HUDEP-2 (cell line): ENCODE measurements around the gene LIME1.
A peak's percentile ranks its signal among the peaks of the same experiment; 100 is the strongest.
"Not testable (repeated sequence)": the region's sequence is repeated elsewhere in the genome, so short reads cannot be mapped to it uniquely, and the experiment has no call there.

Experiments used
- DNase-seq, 76 experiments: peaks; one replicate each; lab custom pipeline; 2025; ENCODE audit not compliant: unreplicated experiment in 76 of 76; lab: John Stamatoyannopoulos, UW

LIME1 gene

DNA sequence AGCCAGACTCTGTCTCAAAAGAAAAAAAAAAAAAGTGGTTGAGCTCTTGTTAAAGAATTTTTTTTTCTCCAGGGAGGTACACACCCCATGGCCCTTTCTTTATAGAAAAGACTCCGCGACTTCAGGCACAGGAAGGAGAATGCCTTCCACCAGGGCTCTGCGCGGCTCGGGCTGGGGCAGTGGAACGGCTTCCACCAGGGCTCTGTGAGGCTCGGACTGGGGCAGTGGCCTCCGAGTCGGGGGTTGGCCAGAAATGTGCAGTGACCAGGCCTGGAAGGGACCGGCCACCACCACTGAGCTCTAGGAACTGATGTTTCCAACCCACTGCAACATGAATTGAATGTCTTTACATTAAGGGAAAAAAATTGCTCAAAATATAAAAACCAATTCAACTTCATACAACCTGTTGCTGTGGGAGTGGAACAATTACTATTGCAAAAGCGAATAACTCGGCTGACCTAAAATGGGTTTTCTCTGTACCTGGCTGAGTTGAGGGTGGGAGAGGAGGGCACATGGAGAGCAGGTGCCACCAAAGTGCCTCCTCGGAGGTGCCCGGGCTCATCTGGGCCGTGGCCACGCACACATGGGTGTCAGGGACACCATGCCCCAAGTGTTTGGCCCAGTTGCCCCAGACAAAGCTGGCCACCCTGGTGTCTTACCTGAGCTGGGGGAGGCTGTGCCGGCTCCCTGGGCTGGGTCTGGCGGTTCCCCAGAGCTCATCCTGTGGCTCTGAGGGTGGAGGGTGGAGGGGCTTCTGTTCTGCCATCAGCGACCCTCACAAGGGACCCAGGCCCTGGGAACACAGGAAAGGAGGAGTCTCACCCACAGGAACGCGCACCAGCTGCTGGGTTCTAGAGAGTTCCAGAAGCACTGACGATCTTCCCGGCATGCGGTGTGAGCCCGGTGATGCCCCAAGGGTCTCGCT is 32.4 kb downstream of the LIME1 start:
- no peak for DNase-seq

DNA sequence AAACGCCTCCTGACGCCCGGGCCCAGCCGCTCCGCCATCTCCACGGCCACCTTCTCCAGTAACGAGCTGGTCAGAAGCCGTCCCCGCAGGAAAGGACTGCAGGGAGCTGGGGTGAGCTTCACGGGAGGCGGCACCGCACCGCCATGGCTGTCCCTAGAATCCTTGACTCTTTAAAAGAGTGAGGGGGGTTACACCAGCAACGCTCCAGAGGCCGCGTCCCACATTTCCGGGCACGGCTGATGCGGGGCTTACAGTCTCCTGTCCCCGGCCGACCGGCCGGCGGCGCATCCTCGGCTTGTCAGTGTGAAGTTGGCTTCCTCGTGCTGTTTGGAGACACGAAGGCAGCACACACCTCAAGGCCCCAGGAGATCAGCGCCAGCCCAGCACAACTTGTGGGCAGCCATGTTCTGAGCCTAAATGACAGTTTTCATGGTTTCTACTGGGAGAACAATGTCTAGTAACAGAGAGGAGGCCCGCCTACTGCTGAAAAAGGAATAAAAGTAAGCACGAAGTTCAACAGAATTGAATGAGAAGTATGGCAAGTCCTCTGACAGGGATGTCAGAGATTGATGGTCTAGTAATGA is 33.5 kb downstream of the LIME1 start:
- no peak for DNase-seq

DNA sequence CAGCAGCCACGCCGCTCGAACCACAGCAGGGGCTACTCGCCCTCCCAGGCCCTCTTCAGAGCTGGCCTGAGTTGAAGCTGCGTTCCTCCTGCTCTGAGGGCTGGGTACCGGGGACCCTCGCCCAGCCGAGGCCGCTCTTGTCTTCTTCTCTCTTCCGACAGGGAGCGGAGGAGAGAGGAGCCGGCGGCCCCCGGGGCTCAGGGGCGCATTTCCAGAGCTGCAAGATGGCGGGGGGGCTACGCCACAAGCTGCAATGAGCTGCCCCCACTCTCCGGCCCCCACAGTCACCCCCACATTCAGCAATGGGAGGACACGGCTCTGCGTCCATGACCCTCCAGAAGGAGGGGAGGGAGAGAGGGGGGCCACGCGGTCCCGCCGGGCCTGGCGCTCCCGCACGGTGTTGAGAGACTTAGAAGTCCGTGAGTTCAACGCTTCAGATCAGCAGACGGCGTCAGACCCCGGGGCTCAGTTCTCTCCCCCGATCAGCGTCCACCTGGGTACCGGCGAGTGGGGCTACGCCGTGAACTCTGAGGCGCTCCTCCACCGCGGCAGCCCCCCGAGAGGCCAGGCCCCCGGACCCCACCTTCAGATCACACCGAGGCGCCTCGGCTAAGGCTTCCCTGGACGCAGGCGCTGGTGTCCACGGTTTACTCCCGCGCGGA is 34.7 kb downstream of the LIME1 start:
- DNase-seq = no peak

DNA sequence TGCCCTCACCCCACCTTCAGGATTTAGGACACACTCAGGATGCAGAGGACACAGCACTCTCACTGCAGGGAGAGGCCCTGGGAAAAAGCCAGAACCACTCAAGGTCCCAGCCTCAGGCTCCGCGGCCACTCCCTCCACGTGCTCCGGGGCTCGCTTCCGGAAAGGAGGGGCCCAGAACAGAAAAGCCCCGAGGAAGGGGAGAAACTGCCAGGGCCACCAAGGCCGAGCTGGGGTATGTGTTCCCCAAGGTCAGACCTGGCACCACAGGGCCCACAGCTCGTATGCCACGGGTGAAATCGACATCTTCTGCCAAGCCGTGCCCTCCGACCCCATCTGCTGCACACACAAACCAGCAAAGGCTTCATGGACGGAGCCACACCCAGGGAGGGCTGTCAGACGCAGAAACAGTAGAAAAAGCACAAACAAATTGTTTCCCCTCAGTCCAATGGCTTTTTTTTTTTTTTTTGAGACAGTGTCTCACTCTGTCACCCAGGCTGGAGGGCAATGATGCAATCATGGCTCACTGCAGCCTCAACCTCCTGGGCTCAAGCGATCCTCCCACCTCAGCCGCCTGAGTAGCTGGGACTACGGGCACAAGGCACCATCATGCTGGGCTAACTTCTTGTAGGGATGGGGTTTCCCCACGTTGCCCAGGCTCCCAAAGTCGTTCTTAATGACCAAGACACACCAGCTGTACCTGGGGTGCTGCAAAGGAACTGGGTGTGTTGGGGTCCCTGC is 36.5 kb downstream of the LIME1 start:
- DNase-seq = no peak

DNA sequence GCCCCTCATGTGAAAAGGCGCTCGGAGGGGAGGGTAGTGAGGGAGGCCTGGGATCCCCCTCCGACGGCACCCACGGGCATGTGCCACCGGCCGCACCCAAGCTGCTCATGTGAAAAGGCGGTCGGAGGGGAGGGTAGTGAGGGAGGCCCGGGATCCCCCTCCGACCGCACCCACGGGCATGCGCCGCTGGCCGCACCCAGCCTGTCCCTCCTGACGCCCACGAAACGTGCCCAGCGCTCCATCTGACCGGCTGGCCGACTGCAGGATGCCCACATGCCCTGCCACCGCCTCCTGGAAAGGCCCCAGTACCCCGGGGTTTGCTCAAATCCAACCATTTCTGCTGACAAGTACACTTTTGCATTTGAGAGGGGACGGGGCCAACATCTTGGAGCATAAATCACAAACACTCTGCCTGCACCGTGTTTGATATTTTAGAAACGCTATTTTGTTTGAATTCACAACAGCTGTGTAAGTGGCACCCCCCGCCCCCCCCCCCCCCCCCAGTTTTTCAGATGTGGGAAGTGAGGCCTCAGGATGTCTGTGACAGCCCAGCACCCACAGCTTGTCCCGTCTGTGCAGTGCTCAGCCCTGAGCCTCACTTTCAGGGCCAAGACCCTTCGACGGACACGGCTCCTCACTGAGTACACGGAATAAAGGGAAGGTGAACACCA is 37.2 kb downstream of the LIME1 start:
- DNase-seq = no peak

DNA sequence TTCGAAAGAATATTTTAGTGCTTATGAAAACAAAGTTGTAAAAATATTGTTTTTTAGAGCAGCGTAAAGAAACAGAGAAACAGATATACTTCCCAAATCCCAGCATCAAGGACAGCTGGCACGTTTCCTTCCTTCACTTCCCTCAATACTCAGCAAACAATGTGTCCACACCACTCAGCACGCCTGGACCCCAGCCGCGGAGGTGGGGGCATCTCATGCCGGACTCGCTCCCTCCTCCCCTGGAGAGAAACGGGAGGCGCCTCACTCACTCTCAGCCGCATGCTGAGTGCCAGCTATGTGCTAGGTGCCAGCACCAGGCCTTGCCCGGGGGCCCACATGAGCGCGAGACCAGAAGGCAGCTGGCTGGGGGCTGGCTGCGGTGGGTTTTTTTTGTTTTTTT is 37.8 kb downstream of the LIME1 start:
- DNase-seq = no peak

DNA sequence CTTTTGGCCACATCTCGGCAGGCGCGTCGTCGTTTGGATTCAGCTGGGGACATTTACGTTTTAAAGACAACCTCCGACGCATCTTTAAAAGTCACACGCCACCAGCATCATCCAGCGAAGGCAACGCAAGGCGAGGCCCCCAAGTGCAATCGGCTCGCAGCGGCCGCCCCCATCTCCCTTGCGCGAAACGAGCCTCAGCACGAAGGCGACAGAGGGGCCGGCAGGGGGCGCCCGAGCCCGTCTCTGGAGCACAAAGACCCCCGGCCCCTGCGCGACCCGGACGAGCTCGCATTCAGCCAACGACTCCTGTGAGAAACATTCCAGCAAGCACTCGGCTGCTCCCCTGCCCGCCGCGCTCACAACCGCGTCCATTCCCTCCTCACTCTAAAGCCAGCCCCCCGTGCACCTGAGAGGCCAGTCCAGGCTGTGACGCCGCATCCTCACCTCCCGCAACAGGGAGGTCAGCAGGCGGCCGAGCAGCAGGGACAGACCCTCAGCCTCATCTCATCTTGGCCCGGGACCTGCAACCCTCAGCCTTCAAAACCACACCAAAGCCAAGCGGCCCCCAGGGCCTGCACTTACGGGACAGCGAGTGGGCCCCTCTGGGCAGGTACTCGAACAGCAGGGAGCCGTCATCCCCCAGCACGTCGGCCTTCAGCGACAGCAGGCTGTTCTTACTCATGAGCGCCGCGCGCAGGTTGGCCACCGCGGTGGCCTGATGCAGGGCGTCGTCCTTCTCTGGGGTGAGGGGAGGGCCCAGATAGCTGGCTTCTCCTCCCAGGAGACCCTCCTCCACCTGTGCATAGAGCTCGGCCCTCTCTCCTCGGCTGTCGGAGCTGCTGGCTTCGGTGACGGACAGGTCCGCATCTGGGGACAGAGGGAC is 38.9 kb downstream of the LIME1 start:
- DNase-seq = peak in 2 of 76 experiments; percentile 7 to 17

DNA sequence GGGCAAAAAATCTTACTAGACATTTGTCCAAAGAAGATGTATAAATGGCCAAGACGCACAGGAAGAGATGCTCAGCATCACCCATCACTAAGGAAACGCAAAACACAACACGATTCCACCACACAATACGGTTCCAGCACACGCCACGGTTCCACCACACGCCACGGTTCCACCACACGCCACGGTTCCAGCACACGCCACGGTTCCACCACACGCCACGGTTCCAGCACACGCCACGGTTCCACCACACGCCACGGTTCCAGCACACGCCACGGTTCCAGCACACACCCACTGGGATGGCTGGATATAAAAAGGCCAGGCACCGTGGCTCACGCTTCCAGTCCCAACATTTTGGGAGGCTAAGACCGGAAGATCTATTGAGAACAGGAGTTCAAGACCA is 40.4 kb downstream of the LIME1 start:
- DNase-seq = not testable (repeated sequence)

DNA sequence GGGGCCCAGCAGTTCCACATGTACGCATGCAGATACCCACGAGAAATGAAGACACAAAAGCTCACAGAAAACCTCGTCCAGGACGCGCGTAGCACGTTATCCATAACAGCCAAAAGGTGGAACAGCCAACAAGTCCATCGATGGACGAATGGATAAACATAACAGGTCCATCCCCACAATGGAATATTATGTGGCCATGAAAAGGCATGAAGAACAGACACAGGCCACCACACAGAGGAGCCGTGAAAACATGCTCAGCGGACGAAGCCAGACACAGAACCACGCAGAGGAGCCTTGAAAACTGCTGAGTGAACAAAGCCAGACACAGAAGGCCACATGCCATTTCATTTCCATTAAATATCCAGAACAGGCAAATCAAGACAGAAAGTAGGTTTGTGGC is 41.1 kb downstream of the LIME1 start:
- no peak for DNase-seq

DNA sequence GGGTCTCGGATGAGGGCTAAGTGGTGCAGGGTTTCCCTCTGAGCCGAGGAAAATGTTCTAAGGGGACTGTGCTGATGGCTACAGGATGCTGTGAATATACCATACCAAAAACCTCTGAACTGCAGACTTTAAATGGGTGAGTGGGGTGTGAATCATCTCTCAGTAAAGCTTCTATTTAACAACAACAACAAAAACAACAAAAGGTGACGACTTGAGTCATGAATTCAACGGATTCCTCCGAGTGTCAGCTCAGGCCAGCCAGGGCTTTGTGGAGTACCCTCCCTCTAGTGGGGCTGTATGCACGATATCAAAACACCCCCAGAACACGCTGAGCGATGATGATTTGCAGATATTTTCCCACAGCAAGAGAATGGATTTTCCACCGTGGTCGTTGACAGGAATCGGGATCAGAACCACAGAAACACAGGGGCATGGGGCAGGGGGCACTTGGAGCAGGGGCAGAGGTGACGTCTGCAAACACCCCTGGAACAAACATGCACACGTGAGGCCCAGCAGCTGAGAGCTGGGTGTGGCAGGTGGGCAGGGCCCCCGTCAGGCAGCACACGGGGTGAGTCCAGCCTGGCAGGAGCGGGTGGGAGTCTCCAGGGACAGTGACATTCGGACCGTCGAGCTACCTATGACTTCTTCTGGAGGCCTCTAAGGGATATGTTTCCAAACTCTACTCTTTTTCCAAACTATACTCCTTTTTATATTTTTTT is 41.7 kb downstream of the LIME1 start:
- DNase-seq = no peak

DNA sequence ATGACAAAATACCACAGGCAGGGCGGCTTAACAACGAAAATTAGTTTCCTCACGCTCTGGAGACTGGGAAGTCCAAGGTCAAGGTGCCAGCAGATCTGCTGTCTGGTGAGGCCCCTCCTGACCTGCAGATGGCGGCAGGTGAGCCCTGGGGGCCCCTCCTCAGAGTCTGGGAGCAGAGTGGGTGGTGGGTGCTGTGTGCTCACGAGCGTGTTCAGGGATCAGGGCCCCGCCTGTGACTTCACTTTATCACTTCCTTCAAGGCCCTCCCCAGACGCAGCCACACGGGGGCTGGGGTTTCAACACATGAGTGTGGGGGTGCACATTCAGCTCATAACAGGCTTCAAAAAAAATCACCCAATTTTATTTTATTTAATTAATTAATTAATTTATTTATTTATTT is 42.4 kb downstream of the LIME1 start:
- no peak for DNase-seq

DNA sequence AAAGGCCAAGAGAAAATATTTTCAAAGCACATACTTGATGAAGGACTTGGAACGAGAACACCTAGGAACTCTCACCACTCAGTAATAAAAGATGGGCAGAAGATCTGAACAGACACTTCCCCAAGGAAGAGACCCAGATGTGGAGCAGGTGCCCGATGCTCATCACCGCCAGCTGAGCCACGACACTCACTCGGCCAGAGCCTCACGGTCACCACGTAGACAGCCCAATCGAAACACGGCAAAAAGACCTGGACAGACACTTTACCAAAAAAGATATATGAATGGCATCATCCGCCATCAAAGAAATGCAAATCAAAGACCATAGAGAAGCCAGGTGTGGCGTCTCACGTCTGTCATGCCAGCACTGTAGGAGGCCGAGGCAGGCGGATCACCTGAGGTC is 44.7 kb downstream of the LIME1 start:
- DNase-seq = peak in 3 of 76 experiments; percentile 4 to 23 (median 14)

DNA sequence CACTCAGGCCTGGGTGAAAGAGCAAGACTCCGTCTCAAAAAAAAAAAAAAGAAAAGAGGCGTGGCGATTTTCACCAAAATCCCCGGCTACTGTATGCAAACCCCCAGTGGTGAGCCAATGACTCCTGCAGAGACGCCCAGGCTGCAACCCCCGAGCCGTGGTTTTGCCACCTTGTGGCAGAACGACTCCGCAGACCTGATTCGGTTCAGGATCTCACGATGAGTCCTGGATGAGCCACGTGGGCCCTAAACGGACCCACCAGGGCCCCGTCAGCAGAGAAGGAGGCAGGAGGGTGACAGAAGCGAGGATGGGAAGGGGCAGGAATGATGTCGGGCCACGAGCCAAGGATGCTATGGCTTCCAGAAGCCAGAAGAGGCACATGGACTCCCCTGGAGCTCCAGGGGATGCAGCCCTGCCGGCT is 45.6 kb downstream of the LIME1 start:
- DNase-seq = peak in 2 of 76 experiments; percentile 9 to 12

DNA sequence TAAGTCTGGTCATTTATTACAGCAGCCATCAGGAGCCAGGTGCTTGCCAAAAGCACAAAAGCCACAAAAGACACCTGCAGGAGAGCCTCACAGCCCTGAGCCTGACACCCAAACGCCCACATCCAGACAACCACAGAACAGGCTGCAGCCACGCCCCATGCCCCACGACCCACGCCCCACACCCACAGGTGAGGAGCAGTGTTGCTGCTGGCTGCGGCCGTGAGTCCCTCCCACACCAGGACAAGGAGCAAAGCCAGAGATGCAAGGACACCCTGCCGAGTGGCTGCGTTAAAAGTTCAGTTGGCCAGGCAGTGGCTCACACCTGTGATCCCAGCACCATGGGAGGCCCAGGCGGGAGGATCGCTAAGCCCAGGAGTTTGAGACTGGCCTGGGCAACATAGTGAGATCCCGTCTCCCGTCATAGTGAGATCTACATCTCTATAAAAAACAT is 46.1 kb downstream of the LIME1 start:
- DNase-seq = no peak

DNA sequence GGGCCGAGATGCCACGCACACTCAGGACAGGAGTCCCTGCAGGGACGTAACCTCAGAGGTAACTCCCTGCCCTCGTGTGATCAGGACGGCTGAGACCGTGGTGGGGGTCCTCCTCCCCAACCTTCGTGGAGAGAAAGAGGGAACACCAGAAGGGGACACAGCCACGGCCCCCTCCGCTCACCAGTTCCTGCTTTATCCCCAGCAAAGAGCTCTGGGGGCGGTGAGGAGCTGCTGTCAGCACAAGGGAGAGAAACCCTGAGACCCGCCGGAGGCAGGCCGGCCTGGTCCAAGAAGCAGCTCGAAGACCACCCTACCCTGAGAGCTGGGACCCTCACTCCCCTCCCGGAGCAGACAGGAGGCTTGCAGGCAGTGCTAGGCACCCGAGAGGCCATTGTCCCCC is 47.5 kb downstream of the LIME1 start:
- no peak for DNase-seq

DNA sequence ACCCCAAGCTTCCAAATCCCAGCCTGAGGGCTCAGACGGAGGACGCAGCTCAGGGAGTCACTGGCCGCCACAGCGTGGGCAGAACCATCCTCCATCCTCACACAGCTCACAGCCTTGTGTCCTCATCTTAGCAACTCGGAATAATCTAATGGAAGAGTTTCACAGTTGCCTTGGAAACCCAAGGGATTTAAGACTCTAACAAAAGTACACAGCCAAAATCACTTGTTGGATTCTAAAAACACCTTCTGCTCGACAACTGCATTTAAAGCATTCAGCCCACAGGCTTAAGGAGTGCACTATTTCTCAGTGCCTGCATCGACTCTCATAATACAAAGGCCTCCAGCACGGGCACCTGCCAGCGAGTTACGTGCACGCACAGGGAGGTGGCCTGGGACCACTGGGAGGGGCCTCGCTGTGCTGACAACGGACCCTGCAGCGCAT is 49.2 kb downstream of the LIME1 start:
- DNase-seq = no peak

DNA sequence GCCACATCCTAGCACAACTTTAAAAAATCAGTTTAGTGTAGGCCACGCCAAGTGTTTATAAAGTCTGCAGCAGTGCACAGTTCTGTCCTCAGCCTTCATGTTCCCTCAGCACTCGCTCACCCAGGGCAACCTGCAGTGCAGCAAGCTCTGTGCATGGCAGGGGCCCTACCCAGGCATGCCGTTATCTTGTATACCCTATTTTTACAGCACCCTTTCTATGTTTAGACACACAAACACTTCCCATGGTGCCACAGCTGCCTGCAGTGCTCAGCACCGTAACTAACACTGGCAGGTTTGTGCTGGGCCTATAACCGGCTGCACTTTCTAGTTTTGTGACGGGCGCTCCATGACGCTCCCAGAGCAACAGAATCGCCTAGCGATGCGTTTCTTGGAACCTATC is 50.8 kb downstream of the LIME1 start:
- no peak for DNase-seq

DNA sequence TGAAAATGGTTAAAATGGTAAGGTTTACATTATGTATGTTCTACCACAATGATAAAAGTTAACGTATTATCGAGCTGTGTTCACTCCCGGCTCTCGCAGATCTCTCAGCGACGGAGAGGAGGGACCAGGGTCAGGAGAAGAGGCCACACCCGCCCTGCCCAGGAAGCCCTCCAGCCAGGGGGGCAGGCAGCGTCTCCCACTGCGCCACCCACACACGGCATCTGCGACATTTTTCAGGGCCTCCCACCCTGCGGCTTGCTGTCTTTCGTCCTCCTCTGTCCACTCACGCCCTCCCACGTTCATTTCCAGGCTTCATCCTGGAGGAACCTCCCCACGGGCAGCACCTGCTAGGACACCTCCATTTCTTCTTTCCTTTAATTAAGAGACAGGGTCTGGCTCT is 51.3 kb downstream of the LIME1 start:
- no peak for DNase-seq
